GM23248 (cell line): ENCODE results near the gene EMC1.

Experiments used
- EZH2 ChIP-seq: fragments of 200-600 bp; sonication (generic); IDR thresholded peaks from 2 replicates; pipeline ENCODE4 v1.6.1; 2018; ENCODE audit warnings: antibody characterized with exemption, mild to moderate bottlenecking; ENCODE audit not compliant: insufficient read depth, poor library complexity, severe bottlenecking
- EZH2phosphoT487 ChIP-seq: fragments of 200-600 bp; sonication (generic); IDR thresholded peaks from 2 replicates; pipeline ENCODE4 v1.6.1; 2018; ENCODE audit warnings: antibody characterized with exemption, moderate library complexity, mild to moderate bottlenecking, low read depth; ENCODE audit not compliant: insufficient read depth

DNA sequence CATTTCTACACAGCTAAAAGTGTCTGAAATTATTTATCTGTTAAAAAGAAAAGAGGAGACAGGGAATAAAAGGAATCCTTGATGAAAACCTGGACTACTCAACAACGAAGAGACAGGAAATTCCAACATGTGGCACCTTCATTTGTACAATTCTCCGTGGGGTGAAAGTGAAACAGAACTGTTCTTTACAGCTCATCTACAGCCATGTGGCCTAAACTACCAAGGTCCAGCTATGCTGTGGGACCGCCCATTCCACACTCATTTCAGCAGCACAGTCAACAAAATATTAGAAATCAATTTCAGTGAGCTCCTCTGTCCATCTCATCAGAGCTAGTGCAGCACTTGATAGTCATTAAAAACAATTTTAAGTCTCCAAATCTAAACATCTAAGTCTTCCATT, 85.3 kb downstream of the EMC1 start:
- no peak for TF ChIP-seq EZH2phosphoT487
- no peak for TF ChIP-seq EZH2
